ENCODE results near the gene OR10A2.
"Not testable (repeated sequence)": the region's sequence is repeated elsewhere in the genome, so short reads cannot be mapped to it uniquely, and the experiment has no call there.

OR10A2 gene
- total RNA-seq, result 0 to 0.09 (median 0) reads per million in 4 experiments

- no peak for DNase-seq
These were observed at the start of gene OR10A2 for GRCh38 chr11:6862961-6863360. TSS of gene OR10A2 (plus strand) at chr11:6863057. CDS start at chr11:6869755, 6,698 bp downstream.

- DNase-seq, result no peak
These were observed 49.2 kb upstream of the OR10A2 start for GRCh38 chr11:6813656-6814055.

GRCh38 chr11:6817694-6818093 lies 45.2 kb upstream of the OR10A2 start:
- DNase-seq, result no peak

- DNase-seq, result no peak
These were observed 43.9 kb upstream of the OR10A2 start for GRCh38 chr11:6818967-6819366.

GRCh38 chr11:6824136-6824823 lies 38.6 kb upstream of the OR10A2 start:
- DNase-seq, result no peak

- no peak for DNase-seq
These were observed 37.6 kb upstream of the OR10A2 start for GRCh38 chr11:6825231-6825744.

- DNase-seq, result no peak
These were observed 34.8 kb upstream of the OR10A2 start for GRCh38 chr11:6828103-6828502.

GRCh38 chr11:6833356-6833755 lies 29.5 kb upstream of the OR10A2 start:
- no peak for DNase-seq

- DNase-seq, result no peak
These were observed 28.8 kb upstream of the OR10A2 start for GRCh38 chr11:6834021-6834420.

GRCh38 chr11:6841694-6842093 lies 21.2 kb upstream of the OR10A2 start:
- DNase-seq, result no peak

GRCh38 chr11:6843670-6844069 lies 19.2 kb upstream of the OR10A2 start:
- DNase-seq, result no peak

GRCh38 chr11:6844356-6844755 lies 18.5 kb upstream of the OR10A2 start:
- no peak for DNase-seq

GRCh38 chr11:6845383-6845782 lies 17.5 kb upstream of the OR10A2 start, which contains the start of gene OR10A5:
TSS of gene OR10A5 (plus strand) at chr11:6845683. CDS start at chr11:6845683, 0 bp downstream.
- DNase-seq, result no peak

GRCh38 chr11:6850526-6850925 lies 12.3 kb upstream of the OR10A2 start:
- no peak for DNase-seq

- DNase-seq, result not testable (repeated sequence)
These were observed 8.1 kb upstream of the OR10A2 start for GRCh38 chr11:6854801-6855200.

- no peak for DNase-seq
These were observed 6.8 kb upstream of the OR10A2 start for GRCh38 chr11:6855971-6856541.

GRCh38 chr11:6856871-6857270 lies 6.0 kb upstream of the OR10A2 start:
- DNase-seq, result no peak

- DNase-seq, result no peak
These were observed 1.6 kb downstream of the OR10A2 start for GRCh38 chr11:6864438-6864837.

- no peak for DNase-seq
These were observed 8.4 kb downstream of the OR10A2 start for GRCh38 chr11:6871278-6871677.

GRCh38 chr11:6875761-6876160 lies 12.9 kb downstream of the OR10A2 start:
- no peak for DNase-seq

GRCh38 chr11:6876325-6876724 lies 13.5 kb downstream of the OR10A2 start, which contains the start of gene OR10A4:
TSS of gene OR10A4 (plus strand) at chr11:6876625. CDS start at chr11:6876648, 23 bp downstream.
- no peak for DNase-seq

GRCh38 chr11:6876914-6877313 lies 14.1 kb downstream of the OR10A2 start:
- no peak for DNase-seq

GRCh38 chr11:6882751-6883150 lies 19.9 kb downstream of the OR10A2 start:
- DNase-seq, result no peak

GRCh38 chr11:6887711-6888110 lies 24.9 kb downstream of the OR10A2 start:
- not testable (repeated sequence) for DNase-seq

Measured in effector CD8-positive, alpha-beta T cell (primary cell).